K562 (cell line): ENCODE measurements around the gene FUT6. TPM values are rescaled to one million over a fixed set of nuclear protein-coding genes. Genes with fewer than 3 reads are reported as not detected.

Experiments
- C11orf30 ChIP-seq: fragments of 450-650 bp; IDR thresholded peaks from 2 replicates; pipeline ENCODE4 v1.6.1; 2016; ENCODE audit warnings: low read depth, mild to moderate bottlenecking
- CEBPB ChIP-seq: fragments of 450-650 bp; IDR thresholded peaks from 2 replicates; pipeline ENCODE4 v1.6.1; 2016; ENCODE audit warnings: missing genetic modification characterization, missing compliant biosample characterization
- ELF2 ChIP-seq: fragments of 250-450 bp; sonication (Bioruptor Pico); IDR thresholded peaks from 2 replicates; pipeline ENCODE4 v1.5.0; 2021; ENCODE audit warnings: mild to moderate bottlenecking
- FOSL1 ChIP-seq: fragments of 200-800 bp; sonication (Bioruptor generic); conservative IDR thresholded peaks from 2 replicates; pipeline ENCODE4 v1.6.1; 2016; ENCODE audit warnings: missing genetic modification characterization, missing compliant biosample characterization
- FOXK1 ChIP-seq: sonication (generic); formaldehyde crosslinking; IDR thresholded peaks from 2 replicates; pipeline ENCODE4 v1.8.0; 2022; ENCODE audit warnings: missing genetic modification reagents, mild to moderate bottlenecking, borderline replicate concordance
- GABPB2 ChIP-seq: fragments of 250-450 bp; sonication (Bioruptor Pico); conservative IDR thresholded peaks from 2 replicates; pipeline ENCODE4 v1.5.1; 2021; ENCODE audit warnings: mild to moderate bottlenecking
- HNRNPLL ChIP-seq: fragments of 200-400 bp; formaldehyde crosslinking; IDR thresholded peaks from 2 replicates; pipeline ENCODE4 v1.6.1; 2017; ENCODE audit warnings: low read length, low read depth, mild to moderate bottlenecking; ENCODE audit not compliant: poor library complexity, severe bottlenecking
- KHSRP ChIP-seq: fragments of 450-650 bp; IDR thresholded peaks from 2 replicates; pipeline ENCODE4 v1.6.1; 2017
- L3MBTL2 ChIP-seq: fragments of 450-650 bp; IDR thresholded peaks from 2 replicates; pipeline ENCODE4 v1.6.1; 2016; ENCODE audit warnings: mild to moderate bottlenecking, moderate library complexity
- NUFIP1 ChIP-seq: fragments of 450-650 bp; IDR thresholded peaks from 2 replicates; pipeline ENCODE4 v1.6.1; 2018; ENCODE audit not compliant: partially characterized antibody
- PBX2 ChIP-seq, 2 experiments: IDR thresholded peaks in 1 of 2; conservative IDR thresholded peaks in 1 of 2; 2 replicates each; pipeline ENCODE4 v1.6.1; 2016; ENCODE audit warnings: low read depth in 2 of 2, mild to moderate bottlenecking in 1 of 2, missing compliant biosample characterization in 1 of 2, missing genetic modification characterization in 1 of 2, moderate library complexity in 1 of 2
- POU5F1 ChIP-seq: fragments of 150-350 bp; IDR thresholded peaks from 2 replicates; pipeline ENCODE4 v1.6.1; 2014; ENCODE audit warnings: borderline replicate concordance, low read length, low read depth, mild to moderate bottlenecking; ENCODE audit not compliant: partially characterized antibody
- RAD51 ChIP-seq: fragments of 450-650 bp; IDR thresholded peaks from 2 replicates; pipeline ENCODE4 v1.7.1; 2016; ENCODE audit warnings: low read depth, mild to moderate bottlenecking, borderline replicate concordance
- RBM15 ChIP-seq: fragments of 200-400 bp; formaldehyde crosslinking; IDR thresholded peaks from 2 replicates; pipeline ENCODE4 v1.6.1; 2018; ENCODE audit warnings: mild to moderate bottlenecking, low read length, moderate library complexity; ENCODE audit not compliant: insufficient read depth
- RBM17 ChIP-seq: fragments of 200-400 bp; formaldehyde crosslinking; IDR thresholded peaks from 2 replicates; pipeline ENCODE4 v1.6.1; 2017; ENCODE audit warnings: low read depth, mild to moderate bottlenecking, low read length, borderline replicate concordance
- YY1 ChIP-seq, 3 experiments: IDR thresholded peaks; 2 replicates each; pipeline ENCODE4 v1.6.1; 2011; ENCODE audit warnings: low read length in 2 of 3, mild to moderate bottlenecking in 2 of 3, moderate library complexity in 2 of 3, borderline replicate concordance in 1 of 3, control low read depth in 1 of 3, low read depth in 1 of 3; ENCODE audit not compliant: insufficient read depth in 3 of 3, insufficient replicate concordance in 2 of 3, control insufficient read depth in 1 of 3, insufficient read length in 1 of 3; ENCODE audit errors: extremely low read depth in 1 of 3
- ZKSCAN3 ChIP-seq: fragments of 250-450 bp; sonication (Bioruptor Pico); IDR thresholded peaks from 2 replicates; pipeline ENCODE4 v1.4.0; 2020
- ZNF354B ChIP-seq: fragments of 250-450 bp; sonication (Bioruptor Pico); IDR thresholded peaks from 2 replicates; pipeline ENCODE4 v1.4.0; 2020
- ZNF551 ChIP-seq: fragments of 250-450 bp; sonication (Bioruptor Pico); IDR thresholded peaks from 2 replicates; pipeline ENCODE4 v1.5.0; 2021; ENCODE audit warnings: mild to moderate bottlenecking, moderate library complexity
- ZNF644 ChIP-seq: fragments of 200-800 bp; sonication (Bioruptor generic); IDR thresholded peaks from 2 replicates; pipeline ENCODE4 v1.6.1; 2016; ENCODE audit warnings: low read depth, missing genetic modification characterization, missing compliant biosample characterization
- polyA plus RNA-seq, 8 experiments: library from polyadenylated mRNA; depleted of rRNA in 4 of 8; stranded (reverse) in 5 of 8; unstranded in 3 of 8; fragments of >200 nt; fragmentation: Nextera tagmentation in 2 of 8; fragmentation: Illumina TruSeq in 1 of 8; extraction: Ambion mirVana in 2 of 8; extraction: Trizol in 1 of 8; gene quantifications; 2 replicates each; pipeline versions ENCODE4 v1.2.1 to v1.2.3, GENCODE V29; 2011 to 2014; ENCODE audit warnings: inconsistent platforms in 1 of 8, missing spikeins in 1 of 8
- total RNA-seq, 7 experiments: library from RNA; depleted of rRNA in 6 of 7; stranded (reverse); fragments of >200 nt in 6 of 7; fragmentation: Illumina TruSeq in 2 of 7; extraction: Trizol in 2 of 7; gene quantifications; 2 replicates each; pipeline versions ENCODE4 v1.2.1 to v1.2.3, GENCODE V29; 2011 to 2021; ENCODE audit warnings: low replicate concordance in 1 of 7
- TF ChIP-seq, protein P1 (sequence below): fragments of 450-650 bp; formaldehyde crosslinking; IDR thresholded peaks from 2 replicates; pipeline ENCODE4 v1.4.0; 2022; ENCODE audit warnings: missing genetic modification characterization
- TF ChIP-seq, protein P2 (sequence below): fragments of 450-650 bp; IDR thresholded peaks from 2 replicates; pipeline ENCODE4 v1.6.1; 2016; ENCODE audit warnings: mild to moderate bottlenecking

FUT6 gene
- total and polyA plus RNA-seq, 9 of the 15 experiments (the other 6 are each of a cell fraction or from before 2014, with no cell fraction given), result 0.04 TPM; not detected in 8

DNA sequence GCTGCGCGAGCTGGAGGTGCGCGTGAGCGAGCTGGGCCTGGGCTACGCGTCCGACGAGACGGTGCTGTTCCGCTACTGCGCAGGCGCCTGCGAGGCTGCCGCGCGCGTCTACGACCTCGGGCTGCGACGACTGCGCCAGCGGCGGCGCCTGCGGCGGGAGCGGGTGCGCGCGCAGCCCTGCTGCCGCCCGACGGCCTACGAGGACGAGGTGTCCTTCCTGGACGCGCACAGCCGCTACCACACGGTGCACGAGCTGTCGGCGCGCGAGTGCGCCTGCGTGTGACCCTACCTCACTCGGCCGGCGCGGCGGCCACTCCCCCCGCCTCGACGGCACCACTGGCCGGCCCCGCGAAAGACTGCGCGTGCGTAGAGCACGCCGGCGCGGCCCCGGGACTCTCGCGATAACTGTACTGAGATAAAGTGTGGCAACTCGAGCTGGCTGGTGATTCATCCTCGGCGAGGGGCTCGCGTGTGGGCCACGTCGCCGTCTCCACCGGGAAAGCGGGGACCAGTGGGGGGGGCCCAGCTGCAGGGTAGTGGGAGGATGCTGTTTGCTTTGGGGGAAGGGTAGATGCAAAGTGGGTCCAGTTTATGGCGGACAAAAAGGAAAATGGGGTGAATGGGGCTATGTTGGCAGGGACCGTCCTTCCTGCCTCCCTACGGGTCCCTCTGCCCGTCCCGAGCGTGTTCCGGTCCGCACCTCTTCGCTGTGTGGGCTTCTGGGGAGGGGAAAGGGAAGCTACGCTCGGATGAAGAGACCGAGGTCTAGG is 11.4 kb downstream of the FUT6 start (continued):
- TF ChIP-seq FOSL1 (tag) (peak; percentile 99), ZNF354B (no peak), ZNF551 (CRISPR knock-in tag) (no peak), ZKSCAN3 (CRISPR knock-in tag) (no peak), PBX2 (CRISPR knock-in tag; IDR thresholded peaks at IDR 0.05; ENCODE audit: low read depth) (no peak), PBX2 (tag; conservative IDR thresholded peaks at IDR 0.05; ENCODE audit: low read depth) (no peak), RBM15 (no peak), ZNF644 (tag) (no peak), ELF2 (CRISPR knock-in tag) (no peak), FOXK1 (CRISPR knock-in tag) (no peak), C11orf30 (no peak; the same call in 1 of the 2 replicates), HNRNPLL (peak; percentile 96), KHSRP (no peak), CEBPB (peak; percentile 93), NUFIP1 (no peak), POU5F1 (no peak), RBM17 (no peak), YY1 (IDR thresholded peaks at IDR 0.05; ENCODE audit: borderline replicate concordance in 1 of 3, control insufficient read depth in 1 of 3, extremely low read depth in 1 of 3, insufficient read depth in 3 of 3, insufficient read length in 1 of 3, insufficient replicate concordance in 2 of 3, low read depth in 1 of 3, low read length in 2 of 3) (peak in 2 of 3 experiments; percentile 17 to 37), RAD51 (no peak), GABPB2 (CRISPR knock-in tag) (no peak), L3MBTL2 (peak; percentile 94)
- TF ChIP-seq, protein P1, sequence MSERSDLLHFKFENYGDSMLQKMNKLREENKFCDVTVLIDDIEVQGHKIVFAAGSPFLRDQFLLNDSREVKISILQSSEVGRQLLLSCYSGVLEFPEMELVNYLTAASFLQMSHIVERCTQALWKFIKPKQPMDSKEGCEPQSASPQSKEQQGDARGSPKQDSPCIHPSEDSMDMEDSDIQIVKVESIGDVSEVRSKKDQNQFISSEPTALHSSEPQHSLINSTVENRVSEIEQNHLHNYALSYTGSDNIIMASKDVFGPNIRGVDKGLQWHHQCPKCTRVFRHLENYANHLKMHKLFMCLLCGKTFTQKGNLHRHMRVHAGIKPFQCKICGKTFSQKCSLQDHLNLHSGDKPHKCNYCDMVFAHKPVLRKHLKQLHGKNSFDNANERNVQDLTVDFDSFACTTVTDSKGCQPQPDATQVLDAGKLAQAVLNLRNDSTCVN (CRISPR knock-in tag), result peak; percentile 86
- TF ChIP-seq, protein P2, sequence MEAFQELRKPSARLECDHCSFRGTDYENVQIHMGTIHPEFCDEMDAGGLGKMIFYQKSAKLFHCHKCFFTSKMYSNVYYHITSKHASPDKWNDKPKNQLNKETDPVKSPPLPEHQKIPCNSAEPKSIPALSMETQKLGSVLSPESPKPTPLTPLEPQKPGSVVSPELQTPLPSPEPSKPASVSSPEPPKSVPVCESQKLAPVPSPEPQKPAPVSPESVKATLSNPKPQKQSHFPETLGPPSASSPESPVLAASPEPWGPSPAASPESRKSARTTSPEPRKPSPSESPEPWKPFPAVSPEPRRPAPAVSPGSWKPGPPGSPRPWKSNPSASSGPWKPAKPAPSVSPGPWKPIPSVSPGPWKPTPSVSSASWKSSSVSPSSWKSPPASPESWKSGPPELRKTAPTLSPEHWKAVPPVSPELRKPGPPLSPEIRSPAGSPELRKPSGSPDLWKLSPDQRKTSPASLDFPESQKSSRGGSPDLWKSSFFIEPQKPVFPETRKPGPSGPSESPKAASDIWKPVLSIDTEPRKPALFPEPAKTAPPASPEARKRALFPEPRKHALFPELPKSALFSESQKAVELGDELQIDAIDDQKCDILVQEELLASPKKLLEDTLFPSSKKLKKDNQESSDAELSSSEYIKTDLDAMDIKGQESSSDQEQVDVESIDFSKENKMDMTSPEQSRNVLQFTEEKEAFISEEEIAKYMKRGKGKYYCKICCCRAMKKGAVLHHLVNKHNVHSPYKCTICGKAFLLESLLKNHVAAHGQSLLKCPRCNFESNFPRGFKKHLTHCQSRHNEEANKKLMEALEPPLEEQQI, result no peak
